Smooth muscle cell of the coronary artery (primary cell): ENCODE measurements around the gene NOBOX. TPM values are rescaled to one million over a fixed set of nuclear protein-coding genes. Genes with fewer than 3 reads are reported as not detected.

Experiments used
- total RNA-seq: library from RNA; depleted of rRNA; stranded (reverse); fragments of >200 nt; gene quantifications from 2 replicates; pipeline ENCODE4 v1.2.3, GENCODE V29; 2014; ENCODE audit warnings: low replicate concordance

The NOBOX gene
- total RNA-seq, result not detected in 2 replicates

GRCh38 chr7:144403649-144404061, at the start of gene NOBOX:
Gene NOBOX, minus strand, starts transcription at chr7:144403693.

DNA sequence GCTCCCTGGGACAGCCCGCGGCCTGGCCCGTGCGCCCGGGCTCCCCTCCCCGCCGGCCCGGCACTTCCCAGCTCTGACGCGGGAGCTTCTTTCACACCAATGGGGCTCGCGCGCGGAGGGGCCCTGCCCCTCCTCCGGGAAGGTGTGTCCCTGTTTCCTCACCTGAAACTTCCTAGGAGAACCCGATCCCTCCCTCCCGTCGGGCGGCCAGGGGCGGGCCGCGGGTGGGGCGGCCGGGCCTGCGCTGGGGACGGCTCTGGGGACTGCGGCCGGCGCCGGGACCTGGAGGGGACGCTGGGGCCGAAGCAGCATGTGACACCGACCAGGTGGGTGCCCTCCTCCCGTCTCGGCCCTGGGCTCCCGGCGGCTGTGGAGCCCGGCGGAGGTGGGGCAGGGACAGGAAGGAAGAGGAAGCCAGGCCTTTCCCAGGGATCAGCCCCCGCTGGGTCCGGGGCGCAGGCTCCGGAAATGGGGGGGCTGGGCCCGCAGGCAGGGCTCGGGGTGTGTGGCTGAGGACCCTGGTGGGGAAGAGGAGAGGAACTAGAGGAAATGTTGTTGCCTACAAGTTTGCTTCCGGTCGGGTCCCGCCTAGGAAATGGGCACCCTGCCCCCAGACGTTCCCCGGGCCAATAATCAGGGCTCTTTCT, 48.2 kb downstream of the NOBOX start, which contains the start of gene ARHGEF5:
Gene ARHGEF5, plus strand, starts transcription at position 227 of the 647 bp plus-strand sequence. CDS start 7,268 bp downstream, outside the sequence.

Other genes with a start within 250 kb of the NOBOX start
- 0.23 and 0.35 TPM in 2 replicates for gene CTAGE4, start 220.2 kb downstream of the NOBOX start, total RNA-seq
- 2.0 and 6.1 TPM in 2 replicates for gene ARHGEF35, start 207.9 kb downstream of the NOBOX start, total RNA-seq
- gene OR2A42, start 164.1 kb downstream of the NOBOX start, total RNA-seq, result under 0.01 TPM in 1 of 2 replicates, not detected in the other
- 0.23 TPM in 1 of 2 replicates, not detected in the other for gene OR2A7, start 138.9 kb downstream of the NOBOX start, total RNA-seq
- gene CTAGE8, start 134.4 kb downstream of the NOBOX start, total RNA-seq, result 0.12 TPM in 1 of 2 replicates, not detected in the other
- 0.08 and 0.12 TPM in 2 replicates for gene OR2A1, start 91.3 kb downstream of the NOBOX start, total RNA-seq
- gene ARHGEF5, start 48.3 kb downstream of the NOBOX start, total RNA-seq, result 1.2 and 3.5 TPM in 2 replicates